NCI-H460 (cell line): ENCODE measurements around the gene CDH4. TPM values are rescaled to one million over a fixed set of nuclear protein-coding genes. Genes with fewer than 3 reads are reported as not detected.

Source experiments
- DNase-seq: peaks from one replicate; pipeline ENCODE4 v3.0.0-alpha.2; 2016; ENCODE audit warnings: low read depth; ENCODE audit errors: extremely low read depth
- total RNA-seq: library from RNA; depleted of rRNA; stranded (reverse); fragments of >200 nt; shearing (Covaris generic); gene quantifications from 2 replicates; pipeline ENCODE4 v1.2.3, GENCODE V29; 2014

The CDH4 gene
- total RNA-seq, 1 experiment from 2014 or later: not detected

DNA sequence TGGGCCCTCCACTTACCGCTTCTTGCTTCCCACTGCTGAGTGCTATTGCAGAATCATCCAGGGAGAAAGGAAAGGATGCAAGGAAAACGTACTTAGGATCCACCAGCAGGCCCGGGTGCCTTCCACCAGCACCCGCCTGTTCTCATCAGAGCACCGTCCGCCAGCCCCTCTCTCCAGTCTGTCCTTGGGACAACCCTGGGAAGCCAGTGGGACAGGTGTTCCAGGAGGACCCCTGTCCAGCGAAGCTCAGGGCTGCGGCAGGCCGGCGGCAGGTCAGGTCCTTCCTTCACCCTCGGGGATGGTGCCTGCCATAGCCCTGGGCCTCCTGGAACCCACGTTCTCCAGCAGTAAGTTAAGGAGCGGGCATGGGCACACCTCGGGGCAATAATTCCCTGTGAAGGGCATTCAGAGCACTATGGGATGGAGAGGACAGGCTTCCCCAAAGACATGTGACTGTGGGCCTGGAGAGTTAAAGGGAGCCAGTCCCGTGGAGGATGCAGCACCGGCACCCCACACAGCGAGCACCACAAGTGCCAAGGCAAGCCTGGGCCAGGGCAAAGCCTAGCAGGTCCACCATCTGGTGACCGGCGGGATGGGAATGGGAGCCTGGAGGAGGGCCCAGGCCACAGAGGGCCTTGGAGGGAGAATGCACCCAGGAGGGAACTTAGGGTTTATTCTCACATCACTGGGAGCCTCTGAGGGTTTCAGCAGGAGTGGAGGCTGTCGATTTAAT is 416.9 kb downstream of the CDH4 start:
- DNase-seq: no peak

DNA sequence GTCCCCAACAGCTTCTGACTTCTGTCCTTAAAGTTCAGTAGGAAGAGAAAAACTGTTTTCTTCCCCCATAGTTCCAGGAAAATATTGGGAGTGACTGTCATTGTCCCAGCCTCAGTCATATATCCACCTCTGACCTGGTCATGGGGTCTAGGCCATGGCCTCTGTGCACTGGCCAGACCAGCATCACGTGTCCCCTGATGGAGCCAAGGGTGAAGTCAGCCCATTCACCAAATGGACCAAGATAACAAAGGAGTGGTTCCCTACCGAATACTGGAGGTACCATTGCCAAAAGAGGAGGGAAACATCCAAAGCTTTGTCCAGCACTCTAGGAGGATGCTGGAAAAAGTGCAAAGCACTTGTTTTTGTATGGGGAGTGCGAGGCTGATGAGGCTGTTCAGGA is 418.2 kb downstream of the CDH4 start:
- no peak for DNase-seq

DNA sequence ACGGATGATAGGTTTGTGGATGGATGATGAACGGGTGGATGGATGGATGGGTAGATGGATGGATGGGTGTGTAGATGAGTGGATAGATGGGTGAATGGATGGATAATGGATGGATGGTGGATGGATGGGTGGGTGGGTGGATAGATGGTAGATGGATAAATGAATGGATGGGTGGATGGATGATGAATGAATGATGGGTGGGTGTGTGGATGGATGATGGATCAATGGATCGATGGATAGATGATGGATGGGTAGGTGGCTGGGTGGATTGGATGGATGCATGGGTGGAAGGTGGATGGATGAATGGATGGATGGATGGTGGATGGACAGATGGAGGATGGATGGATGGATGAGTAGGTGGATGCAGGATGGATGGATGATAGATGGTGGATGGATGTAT is 419.5 kb downstream of the CDH4 start:
- DNase-seq: no peak

DNA sequence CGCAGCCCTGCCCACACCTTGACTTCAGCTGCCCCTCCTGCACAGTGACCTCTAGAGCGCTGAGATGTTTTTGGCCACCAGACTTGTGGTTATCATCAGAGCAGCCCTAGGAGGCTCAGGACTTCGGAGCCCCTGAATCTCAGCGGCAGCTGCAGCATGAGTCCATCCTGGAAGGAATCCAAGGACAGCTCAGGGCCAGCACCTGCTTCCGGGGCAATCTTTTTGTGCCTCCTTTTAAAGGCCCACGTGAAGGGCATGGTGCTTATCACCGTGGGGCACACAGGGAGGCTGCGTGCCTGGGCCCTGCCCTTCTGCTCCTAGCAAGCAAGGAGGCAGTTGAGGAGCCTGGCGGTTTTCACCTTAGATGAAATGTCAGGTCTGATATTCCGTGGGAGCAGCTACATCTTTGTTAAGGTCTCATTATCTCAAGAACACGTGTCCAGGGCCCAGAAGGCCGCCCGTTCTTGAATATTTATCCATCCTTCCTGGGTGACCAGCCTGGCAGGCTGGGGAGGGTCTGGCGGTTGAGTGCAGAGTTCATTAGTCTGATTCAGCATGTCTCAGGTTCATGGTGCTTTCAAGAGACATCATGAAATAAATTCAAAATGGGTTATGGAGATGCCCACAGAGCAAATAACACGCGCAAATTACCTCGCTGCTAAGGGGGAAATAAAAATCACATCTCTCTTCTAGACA is 421.2 kb downstream of the CDH4 start:
- no peak for DNase-seq

DNA sequence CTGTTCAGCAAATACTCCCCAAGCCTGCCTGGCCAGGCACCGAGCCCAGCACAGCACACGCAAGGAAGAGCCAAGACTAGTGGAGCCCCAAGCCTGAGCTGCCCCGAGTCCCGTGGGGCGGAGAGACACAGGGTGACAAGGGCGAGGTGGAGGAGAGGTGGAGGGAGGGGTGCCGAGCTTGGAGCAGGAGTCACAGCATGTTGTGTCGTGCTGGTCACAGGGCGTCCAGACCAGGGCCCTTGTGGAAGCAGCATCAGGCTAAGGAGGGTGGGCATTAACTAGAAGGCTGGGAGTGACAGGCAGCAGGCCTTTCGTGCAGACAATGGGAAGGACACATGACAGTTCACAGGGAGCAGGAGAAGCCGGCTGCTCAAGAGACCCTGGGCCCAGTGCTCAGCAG is 422.1 kb downstream of the CDH4 start:
- DNase-seq: no peak

DNA sequence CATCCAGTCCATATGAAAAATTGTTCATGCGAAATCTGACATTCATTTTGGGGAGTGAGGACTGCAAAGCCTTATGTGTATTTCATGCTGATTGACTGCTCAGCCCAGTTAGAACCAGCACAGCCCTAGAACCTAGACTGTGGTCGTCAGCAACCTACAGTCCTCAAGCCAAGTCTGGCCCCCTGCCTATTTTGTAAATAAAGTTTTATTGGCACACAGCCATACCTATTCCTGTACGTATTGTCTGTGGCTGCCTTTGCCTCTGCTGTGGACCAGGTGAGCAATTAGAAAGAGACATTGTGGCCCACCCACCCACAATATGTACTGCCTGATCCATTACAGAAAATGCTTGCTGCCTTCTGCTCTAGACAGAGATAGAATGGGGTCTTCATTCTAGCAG is 422.6 kb downstream of the CDH4 start:
- no peak for DNase-seq

DNA sequence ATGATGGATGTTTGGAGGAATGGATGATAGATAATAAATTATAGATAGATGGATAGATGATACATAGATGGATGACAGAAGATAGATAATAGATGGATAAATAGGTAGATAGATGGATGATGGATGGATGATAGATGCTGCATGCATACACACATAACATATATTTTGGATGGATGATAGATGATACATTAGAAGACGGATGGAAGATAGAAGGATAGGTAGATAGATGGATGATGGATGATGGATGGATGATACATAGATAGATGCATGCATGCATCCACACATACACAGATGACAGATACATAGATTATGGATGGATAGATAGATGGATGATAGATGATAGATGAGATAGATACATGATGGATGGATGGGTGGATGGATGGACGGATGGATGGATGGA is 425.9 kb downstream of the CDH4 start:
- DNase-seq: no peak

DNA sequence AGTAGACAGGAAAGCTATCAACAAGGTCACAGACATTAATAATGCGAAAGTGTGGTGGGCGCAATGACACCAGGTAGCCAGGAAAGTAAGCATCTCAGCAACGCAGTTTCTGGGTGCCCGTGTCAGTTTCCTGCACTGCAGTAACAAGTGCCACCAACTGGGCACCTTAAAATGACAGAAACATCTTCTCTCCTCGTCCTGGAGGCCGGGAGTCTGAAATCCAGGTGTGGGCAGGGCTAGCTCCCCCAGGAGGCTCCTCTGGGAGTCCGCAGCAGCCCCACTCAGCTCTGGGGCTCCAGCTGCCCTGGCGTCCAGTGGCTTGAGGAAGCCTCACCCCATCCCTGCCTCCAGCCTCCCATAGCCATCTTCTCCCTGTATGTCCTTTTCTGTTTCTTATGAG is 426.4 kb downstream of the CDH4 start:
- no peak for DNase-seq

DNA sequence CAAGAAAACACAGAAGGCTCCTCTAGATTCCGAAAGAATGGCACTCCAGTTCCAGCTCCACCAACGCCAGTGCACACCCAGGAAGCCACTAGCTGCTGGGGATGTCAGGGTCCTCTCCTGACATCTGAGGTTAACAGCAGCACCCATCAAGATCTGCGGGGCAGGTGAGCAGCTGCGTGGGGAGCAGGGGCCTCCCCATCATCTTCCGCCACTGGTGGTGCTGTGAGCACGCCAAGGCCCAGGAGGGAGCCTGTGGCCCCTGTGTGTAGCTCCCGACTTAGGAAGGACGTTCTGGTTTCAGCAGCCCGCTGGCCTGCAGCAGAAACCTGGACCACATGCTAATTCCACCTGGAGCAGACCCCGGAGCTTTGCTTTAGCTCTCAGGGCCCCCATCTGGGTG is 427.4 kb downstream of the CDH4 start:
- DNase-seq: no peak

DNA sequence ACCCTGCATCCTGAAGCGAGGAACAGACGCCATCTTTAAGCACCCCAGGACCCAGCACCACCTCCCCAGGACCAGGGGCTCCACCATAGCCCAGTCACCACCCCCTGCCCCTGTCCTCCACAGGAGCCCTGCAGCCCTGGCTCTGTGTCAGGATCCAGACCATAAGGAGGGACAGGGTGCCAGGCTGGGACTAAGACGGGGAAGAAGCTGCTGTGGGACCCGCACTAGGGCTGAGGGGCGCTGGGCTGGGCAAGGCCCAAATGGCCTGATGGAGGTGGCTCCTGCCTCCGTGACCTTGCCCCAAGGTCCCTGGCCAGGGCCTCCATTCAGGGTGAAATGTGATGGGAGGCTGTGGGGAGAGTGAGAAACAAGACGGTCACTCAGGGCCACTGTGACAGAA is 428.0 kb downstream of the CDH4 start:
- DNase-seq: no peak

DNA sequence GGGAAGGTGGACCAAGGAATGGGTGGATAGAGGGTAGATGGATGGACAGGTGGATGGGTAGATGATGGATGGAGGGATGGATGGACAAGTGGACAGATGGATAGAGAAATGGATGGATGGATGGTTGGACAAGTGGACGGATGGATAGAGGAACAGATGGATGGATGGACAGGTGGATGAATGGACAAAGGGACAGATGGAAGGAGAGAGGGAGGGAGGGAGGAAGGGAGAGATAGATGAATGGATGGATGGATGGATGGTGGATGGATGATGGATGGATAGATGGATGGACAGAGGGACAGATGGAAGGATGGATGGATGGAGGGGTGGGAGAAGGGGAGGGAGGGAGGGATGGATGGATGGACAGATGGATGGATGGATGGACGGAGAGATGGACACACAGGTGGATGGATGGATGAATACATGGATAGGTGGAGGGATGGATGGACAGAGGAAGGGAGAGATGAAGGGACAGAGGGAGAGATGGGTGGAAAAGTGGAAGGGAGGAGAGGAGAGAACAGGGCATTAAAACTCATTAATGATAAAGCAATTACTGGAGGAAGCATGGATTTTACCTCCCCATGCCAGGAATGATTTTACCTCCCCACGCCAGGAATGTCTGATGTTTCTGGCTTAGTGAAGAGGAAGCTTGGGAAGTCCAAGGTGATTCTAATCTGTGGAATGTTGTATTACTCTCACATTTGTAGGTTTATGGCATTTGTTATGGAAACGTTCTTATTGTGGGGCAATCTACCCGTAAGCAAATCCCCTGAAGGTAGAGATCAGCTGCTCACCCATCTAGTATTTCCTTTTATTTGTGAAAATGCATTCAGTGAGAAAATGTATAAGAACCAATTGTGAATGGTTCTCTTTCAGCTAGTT is 430.3 kb downstream of the CDH4 start:
- DNase-seq: no peak

DNA sequence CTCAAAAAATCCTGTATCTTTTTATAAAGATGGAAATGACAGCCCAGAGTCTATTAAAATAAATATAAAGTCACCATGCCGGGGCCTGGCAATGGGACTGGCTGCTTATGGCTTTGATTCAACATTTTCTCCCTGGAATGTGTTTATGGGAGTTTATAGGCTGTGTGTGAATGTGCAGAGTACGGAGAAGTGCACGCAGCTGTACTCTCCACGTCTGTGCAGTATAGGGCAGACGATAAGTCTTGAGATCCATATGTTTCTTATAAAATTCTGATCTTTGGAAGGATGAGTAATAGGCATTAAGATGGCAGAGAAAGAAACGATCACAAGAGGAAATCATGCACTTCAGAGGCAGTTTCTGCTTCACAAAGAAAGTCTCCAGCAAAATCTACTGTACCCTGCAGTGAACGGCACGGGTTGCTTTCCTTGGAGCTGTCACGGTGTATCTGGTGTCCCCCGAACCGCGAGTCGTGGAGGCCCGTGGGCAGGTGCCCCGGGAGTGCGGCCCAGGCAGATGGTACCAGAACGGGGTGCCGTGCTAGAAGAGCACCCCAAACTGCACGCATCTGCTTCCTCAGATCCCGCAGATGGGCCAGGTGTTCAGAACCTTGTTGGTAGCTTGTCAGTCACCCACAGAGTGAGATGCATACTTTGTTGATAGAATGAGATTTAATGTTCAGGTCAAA is 431.1 kb downstream of the CDH4 start:
- no peak for DNase-seq

DNA sequence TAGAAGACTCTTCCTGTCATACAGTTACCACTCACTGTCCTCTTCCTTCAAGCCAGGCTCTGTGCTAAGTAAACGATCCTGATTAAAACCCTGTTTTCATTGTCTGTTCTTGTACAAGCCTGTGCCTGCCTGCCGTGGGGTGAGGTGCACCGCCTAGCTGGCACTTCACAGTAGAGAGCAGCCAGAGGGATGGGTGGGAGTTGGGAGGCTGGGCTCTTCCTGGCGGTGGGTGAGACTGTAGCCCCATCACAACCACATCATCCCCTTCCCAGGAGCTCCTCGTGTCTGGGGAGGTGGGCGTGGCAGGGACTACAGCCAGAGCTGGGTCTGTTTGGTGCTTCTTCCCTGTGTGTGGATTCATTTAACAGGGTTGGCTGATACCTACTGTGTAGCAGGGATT is 431.7 kb downstream of the CDH4 start:
- no peak for DNase-seq

DNA sequence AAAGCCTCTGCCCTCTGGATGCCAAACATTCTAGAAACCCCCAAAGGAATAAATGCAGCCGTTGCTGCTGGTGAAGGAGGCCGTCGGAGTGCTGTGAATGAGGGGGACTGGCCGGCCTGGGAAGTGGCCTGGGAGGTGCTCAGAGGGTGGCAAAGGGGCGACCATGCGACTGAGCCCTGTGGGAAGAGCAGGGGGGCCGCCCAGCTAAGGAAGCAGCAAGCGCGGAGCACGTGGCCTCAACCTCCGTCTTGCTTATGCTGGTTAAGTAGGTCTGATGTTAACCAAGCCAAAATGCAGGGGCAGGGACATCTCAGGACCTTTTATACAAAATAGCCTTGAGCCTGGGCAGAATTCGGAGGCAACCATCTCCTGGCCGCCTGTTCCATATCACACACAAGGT is 432.1 kb downstream of the CDH4 start:
- DNase-seq: no peak

DNA sequence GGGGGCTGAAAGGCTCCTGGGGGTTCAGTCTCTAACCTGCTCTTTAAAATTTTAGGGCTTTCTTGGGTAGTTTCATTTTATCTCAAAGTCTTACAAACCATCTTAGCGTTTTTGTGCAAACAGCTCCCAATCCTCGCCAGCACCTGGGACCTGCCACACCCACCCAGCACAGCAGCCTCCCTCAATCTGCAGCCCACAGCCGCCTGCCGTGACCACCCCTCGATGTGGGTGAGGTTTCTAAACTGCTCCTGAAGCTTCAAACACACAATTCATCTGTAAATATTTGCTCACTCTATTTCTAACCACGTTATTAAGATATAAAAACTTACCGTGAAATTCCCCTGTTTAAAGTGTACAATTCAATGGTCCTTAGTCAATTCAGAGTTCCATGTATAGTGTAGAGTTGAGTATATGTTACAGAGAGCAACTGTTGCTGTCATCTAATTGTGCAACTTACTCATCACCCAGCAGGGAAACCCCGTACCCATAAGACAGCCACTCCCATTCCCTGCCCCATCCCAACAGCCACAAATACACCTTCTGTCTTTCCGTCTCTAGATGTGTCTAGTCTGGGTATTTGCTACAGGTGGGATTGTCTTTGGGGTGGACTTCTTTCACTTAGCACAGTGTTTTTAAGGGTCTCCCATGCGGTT is 432.6 kb downstream of the CDH4 start:
- no peak for DNase-seq

DNA sequence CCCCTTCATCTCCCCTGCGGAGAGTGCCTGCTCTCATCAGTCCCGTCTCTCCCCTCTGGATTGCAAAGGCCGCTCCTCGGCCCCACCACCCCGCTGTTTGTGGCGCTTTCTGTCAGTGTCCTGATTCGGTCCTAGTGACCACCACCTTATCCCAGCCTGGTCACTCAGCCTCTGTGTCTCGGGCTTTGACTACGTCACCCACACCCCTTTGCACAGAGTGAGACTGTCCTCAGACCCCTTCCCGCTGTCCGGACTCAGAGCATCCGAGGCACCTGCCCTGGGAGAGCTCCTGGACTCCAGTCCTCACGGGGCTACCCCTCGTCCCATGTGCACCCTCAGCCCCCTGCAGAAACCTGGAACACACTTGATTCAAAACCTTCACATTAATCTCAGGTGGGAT is 433.4 kb downstream of the CDH4 start:
- no peak for DNase-seq

DNA sequence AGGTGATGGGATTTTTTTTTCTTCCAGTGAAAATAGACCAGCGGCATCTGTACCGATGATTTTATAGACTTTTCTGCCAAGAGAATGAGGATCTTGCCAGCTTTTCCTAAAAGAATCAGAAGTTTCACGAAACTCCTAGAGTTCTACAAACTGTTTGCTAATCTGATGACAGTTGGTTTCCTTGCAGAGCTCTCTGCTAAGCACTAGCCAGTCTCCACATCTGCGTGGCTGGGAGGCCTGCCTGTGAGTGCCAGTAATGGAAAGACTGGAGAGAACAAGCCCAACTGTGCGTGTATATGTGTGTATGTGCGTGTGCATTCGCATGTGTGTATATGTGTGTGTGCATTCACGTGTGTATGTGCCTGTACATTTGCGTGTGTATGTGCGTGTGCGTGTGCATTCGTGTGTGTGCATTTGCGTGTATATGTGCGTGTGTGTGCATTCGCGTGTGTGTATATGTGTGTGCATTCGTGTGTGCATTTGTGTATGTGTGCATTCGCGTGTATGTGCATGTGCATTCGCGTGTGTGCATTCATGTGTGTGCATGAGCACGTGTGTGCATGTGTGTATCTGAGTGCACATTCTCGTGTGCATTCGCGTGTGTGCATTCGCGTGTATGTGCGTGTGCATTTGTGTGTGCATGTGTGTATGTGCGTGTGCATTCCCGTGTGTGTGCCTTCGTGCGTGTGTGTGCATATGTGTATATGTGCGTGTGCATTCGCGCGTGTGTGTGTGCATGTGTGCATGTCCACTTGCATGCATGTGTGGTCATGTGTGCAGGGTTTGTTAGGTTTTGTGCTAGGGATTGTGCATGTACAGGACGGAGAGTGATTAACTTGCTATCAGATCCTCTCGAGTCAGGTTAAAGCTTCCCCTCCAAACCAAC is 434.2 kb downstream of the CDH4 start:
- no peak for DNase-seq

DNA sequence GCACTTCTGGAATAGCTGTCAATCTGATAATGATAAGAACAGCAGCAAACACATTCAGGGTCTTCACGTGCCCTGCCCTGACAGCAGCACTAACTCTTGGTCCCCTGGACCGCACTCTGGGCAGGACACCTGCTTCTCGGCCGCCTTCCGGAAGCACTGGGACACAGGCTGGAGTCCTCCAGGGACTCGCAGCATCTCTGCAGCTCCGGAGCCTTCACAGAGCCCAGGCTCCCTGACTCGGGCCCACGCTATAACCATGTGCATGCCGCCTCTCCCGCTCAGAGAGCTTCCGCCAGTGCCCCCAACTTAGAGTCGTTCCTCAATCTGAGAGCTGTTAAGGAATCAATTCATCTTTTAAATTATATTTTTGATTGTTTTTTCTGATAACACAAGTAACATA is 436.4 kb downstream of the CDH4 start:
- no peak for DNase-seq

DNA sequence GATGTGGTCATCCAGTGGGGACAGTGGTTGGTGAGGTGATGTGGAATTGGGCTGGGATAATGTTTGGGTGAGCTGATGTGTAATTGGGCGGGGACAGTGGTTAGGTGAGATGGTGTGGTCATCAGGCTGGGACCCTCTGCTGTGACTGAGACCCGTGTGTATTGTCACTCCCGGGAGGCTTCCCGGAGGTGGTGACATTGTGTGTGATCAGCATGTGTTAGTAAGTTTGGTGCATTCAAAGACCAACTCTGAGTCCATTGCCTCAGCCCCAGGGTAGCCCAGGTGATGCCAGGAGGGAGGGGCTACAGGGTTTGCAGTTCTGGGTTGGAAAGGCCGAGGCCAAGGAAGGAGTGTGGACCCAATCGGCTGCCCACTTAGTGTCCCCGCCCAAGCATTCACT is 438.1 kb downstream of the CDH4 start:
- no peak for DNase-seq
